Hematopoietic multipotent progenitor cell treated with erythropoietin and hydrocortisone succinate and interleukin-3 and kit ligand, for 17 days (in vitro differentiated cells): Measurements from ENCODE around the gene FKBP5.
"Not testable (repeated sequence)": the region's sequence is repeated elsewhere in the genome, so short reads cannot be mapped to it uniquely, and the experiment has no call there.

Experiments
- DNase-seq: peaks from one replicate; pipeline ENCODE4 v3.0.0-alpha.2; 2015; ENCODE audit warnings: low spot score

FKBP5 gene

DNA sequence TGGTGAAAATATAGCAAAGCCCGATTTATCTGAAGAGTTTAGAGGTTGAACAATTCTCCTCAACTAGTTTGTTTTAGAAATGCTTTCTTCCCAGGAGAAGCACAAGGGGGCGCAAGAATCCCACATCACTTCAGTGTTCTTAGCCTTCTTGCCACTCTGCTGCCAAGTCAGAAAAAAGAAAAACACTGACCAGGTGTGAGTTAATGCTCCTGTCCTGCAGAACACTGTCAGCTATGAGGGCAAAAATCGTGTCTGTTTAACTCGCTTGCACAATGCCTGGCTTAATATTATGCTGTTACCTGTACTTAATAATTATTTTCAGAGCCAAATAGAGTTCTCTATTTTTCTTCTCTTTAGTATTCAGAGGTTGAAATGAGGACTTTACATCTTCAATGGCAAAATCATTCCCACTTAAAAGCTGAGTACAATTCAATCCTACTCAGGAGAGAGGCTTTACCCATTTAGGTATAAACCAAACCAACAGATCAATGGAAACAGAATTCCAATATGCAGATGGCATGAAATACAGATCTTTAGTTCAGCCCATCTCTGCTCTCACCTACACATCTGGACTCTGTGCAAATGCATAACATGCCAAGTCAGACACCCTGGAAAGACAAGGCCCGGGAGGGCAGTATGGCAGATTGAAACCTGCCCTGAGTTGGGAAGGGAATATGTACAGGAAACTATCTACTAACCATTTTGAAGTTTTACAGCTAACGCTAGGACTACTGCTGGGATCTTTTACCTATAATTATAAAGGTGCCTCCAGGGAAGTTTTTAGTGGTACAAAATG is 104.6 kb downstream of the FKBP5 start:
- peak; percentile 76 for DNase-seq

DNA sequence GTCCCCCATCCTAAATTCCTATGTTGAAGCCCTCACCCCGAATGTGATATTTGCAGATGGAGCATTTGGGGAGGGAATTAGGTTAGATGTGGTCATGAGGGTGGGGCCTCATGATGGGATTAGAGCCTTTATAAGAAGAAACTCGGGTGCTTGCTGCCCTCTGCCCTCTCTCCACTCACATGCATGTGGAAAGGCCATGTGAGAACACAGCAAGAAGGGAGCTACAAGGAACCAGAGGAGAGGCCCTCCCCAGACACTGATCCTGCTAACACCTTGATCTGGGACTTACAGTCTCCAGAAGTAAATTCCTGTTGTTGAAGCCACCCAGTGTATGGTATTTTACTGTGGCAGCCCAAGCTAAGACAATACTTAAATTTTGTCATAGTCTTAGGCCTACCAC is 106.4 kb downstream of the FKBP5 start:
- DNase-seq, result no peak

DNA sequence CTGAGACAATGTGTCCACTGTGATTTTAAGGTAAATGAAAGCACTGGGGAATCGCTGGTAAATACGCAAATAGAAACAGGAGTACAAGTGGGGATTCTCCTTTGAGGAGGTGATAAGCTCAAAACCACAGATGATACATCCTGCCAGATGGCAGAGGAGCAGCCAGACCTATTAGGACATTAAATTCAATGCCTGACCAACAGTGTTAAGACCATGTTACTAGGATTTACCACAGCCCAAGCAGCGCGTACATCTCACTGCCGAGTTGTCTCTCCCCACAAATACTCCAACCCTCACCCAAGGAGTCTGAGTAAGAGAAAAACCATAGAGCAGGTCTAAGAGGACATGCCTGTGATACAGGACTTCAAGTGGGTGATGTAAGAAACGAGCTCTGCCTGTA is 107.1 kb downstream of the FKBP5 start:
- no peak for DNase-seq

DNA sequence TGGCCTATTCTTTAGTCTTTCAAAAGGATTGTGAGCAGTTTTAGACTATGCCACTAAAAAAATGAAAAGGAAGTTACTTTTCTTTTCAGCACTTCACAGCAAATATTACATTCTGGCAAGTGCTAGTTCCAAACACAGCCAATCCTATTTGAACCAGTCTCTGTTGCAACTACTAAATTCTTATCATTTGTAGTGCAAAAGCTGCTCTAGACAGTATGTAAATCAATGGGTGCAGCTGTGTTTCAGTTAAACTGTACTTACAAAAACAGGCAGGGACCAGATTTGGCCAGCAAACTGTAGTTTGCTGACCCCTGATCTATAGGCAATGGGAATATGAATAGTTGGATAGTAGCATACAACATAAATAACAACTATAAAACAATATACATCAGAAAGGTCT is 107.9 kb downstream of the FKBP5 start:
- no peak for DNase-seq

DNA sequence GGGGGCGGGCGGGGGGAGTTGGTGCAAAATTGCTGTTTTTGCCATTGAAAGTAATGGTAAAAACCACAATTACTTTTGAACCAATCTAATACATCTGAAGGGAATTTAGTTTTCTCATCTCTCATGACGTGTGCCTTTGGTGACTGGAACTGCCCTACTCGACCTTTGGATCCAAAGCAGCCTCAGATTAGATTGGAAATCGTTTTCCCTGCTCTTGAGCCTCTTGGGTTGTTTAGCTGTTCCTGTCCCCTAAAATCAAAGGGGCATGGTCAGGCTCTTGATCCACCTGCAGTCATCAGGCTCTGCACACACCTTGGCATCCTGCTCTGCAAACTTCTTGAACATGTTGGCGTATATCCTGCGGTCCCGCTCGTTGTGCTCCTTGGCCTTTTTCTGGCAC is 112.0 kb downstream of the FKBP5 start:
- DNase-seq, result no peak

DNA sequence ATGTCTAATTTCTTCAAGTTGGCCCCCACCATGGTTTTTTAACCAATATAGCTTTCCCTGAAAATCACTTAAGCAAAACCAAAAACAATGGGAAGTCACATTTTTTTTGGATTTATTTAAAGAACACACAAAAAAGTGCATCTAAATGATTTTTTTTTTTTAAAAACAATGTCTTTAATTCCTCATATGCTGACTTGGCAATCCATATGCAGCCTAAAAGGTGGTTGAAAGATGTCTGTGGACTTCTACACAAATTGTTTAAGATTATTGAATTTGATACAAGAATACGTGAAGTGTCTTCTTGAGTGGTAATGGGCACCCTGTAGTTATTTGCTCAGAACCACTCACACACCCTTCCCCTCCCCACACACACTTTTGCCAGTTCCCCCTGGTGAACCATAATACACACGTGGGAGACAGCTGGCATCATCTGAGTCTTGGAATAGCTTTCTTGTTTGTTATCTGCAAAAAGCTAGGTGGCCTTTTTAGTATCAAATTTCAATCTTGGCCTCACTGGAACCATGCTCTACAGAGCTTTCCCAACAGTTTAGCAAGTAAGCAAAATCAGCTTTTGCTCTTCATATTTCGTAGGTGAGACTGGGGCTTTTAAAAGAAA is 115.1 kb downstream of the FKBP5 start:
- DNase-seq, result no peak

DNA sequence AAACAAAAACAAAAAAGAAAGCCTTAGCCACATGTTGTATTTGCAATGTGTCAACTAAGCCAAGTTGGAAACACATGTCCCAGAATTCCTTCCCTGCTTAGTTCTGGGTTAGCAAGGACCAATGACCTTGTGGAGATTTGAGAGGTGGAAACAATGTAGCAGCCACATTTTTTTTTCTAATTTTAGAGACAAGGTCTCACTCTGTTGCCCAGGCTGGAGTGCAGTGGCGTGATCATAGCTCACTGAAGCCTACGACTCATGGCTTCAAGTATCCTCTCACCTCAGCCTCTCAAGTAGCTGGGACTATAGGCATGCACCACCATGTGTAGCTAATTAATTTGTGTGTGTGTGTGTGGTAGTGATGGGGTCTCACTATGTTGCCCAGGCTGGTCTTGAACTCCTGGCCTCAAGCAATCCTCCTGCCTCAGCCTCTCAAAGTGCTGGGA is 117.8 kb downstream of the FKBP5 start:
- not testable (repeated sequence) for DNase-seq

DNA sequence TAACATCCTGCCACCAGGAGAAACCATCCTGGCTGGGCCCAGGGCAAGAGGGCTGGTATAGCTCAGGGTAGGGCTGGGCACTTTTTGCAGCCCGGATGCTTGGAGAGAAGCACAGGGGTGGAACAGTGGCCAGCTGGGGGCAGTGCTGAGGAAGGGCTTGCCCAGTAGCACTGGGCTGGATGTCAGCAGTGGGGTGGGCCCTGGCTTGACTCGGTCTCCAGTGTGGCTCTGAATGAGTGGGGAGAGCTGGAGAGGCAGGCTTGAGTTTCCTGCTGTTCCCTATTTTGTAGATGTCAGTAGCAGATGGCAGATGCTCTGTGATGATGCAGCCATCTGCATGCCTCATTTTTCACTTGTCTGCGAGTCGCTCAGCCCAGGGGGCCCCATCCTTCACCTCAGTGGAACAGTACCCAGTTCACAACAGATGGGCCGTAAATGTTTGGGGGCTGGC is 119.7 kb downstream of the FKBP5 start:
- DNase-seq, result no peak

DNA sequence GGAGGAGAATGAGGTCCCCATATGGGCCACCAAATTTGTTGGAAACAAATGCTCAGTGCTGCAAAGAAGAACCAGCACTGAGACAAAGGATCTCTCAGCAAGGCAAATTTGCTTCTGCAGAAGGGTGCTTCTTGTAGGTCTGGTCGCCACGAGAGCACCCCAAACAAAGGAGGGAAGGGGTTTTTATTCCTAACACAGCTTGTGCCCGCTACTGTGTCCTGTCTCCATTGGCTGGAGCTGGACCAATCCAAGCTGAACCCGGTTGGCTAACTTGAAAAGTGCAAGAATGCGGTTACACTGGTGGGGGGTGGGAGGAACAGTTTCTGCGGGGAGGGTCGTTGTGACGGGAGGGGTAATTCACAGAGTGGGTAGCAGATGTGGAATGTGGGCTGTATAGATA is 121.9 kb downstream of the FKBP5 start:
- no peak for DNase-seq

DNA sequence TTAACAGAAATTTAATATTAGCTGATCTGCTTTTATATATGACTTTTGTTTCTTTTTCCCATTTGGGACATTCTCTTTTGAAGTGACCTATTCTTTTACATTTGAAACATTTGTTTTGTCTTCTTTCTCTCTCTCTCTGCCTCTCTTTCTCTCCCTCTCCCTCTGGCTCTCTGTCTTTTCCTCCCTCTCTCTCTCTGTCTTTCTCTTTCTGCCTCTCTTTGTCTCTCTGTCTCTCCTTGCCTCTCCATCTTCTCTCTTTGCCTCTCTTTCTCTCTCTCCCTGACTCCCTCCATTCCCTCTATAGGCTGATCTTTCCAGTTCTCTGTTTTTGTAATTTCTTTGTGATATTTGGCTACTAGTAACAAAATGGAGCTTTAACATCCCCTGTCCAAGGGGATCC is 124.0 kb downstream of the FKBP5 start:
- DNase-seq, result no peak

DNA sequence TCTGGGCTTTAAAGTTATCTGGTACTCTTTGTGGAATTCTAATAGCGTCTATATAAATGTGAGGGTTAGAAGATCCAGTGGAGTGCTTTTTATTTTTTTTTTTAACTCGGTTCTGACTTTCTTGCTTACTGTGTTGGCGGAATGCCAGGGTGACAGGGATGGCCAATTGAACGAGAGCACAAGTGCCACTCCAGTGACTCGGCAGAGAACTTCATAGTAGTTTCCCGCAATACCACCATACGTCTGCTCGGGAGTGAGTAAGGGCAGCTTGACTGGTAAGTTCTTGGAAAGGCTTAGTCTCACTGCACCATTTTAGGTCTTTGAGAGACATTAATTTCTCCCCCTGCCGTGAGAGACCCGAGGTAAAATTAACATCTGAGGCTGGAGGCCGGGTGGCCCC is 126.7 kb downstream of the FKBP5 start:
- no peak for DNase-seq

DNA sequence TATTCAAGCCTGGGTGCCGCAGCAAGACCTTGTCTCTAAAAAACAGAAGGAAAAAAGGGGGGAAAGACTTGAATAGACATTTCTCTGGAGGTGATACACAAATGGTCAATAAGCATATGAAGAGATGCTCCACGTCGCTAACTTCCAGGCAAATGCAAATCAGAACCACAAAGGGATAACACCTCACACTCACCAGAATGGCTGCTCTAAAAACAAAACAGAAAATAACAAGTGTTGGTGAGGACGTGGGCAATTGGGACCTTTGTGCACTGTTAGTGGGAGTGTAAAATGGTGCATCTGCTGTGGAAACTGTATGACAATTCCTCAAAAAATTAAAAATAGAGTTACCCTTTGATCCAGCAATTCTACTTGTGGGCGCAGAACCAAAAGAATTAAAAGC is 127.6 kb downstream of the FKBP5 start:
- no peak for DNase-seq

DNA sequence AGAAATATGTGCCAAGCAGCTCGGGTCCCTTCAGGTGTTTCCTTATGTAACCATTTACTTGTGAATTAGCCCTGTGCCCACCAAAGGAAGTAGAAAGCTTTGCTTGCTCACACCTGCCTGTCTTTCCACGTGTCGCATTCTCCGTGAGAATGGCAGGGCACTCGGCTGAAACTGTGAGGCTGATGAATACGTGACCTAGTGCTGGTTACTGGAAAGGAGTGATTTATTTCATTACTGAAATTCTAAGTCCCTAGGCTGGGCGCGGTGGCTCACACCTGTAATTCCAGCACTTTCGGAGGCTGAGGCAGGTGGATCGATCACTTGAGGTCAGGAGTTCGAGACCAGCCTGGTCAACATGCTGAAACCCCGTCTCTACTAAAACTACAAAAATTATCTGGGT is 130.1 kb downstream of the FKBP5 start:
- no peak for DNase-seq

DNA sequence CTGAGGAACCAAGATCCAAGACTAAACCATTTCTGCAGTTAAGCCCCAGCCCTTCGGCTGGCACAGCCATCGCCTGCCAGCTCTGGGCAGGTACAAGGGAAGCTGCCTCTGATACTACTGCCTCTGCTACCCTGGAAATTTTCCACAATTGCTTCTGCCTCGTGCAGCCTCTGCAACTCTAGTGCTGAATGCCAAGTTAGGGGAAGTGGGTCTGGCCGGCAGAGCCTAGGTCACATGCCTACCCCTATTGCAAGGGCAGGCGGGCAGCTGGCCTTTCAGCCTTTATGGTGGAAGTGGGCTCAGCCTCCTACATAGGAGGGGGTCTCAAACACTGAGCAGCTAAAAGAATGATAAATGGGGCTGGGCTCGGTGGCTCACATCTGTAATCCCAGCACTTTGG is 131.5 kb downstream of the FKBP5 start:
- no peak for DNase-seq

DNA sequence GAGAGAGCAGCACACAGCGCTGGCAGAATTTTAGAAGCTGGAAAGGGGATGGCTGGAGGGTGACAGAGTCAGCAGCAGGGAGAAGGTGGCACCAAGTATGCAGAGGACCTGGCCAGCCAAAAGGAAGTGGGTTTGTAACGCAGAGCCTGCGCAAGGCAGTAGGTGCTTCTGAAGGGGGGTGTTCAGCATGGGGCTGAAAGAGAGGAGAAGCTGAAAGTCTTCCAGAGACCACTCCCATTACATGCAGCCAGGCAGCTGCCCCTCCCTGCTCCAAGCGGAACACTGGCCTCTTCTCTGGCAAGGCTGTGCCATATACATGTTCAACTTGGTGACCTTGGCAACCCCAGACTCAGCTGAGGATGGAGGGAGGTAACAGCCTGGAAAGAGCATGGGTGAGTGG is 133.9 kb downstream of the FKBP5 start:
- DNase-seq, result no peak

DNA sequence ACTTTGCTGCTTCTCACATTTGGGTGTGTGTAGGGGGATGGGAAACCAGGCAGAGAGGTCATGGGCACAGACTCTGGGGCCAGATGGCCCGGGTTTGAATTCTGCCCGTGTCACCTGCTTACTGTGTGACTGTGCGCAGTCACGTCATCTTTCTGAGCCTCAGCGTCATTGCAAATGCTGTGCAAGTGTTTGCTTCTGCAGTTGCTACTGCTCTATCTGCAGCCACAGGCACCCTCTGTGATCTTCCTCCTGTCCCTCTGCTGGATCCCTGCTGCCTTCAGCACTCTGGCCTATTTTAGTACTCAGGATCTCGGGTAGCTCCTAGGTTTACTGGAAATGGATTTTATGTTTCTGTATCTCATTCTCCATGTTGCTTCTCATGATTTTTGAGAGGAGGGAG is 135.4 kb downstream of the FKBP5 start:
- DNase-seq, result no peak

DNA sequence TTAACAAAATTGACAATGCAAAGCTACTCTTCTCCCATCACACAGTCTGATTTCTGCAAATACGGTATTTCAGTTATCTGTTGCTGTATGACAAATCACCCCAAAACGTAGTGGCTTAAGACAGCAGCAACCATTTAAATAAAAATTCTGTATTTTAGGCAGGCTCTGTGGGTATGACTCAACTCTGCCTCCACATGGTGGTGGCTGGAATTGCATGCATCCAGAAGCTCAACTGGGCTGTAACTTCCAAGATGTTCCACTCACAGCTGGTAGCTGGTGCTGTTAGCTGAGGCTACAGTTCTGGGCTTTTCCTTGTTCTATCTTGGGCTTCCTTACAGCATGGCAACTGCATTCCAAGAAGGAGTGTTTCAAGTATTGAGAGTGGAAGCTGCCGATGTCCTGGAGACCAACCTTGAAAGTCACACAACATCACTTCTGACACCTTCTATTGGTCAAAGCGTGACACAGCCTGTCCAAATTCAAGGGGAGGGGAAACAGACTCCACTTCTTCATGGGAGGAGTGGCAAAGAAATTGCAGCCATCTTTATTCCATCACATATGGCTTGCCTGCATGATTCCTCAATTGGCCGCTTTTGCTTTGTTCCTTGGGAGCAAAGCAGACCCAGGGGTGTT is 136.3 kb downstream of the FKBP5 start:
- peak; percentile 55 for DNase-seq

DNA sequence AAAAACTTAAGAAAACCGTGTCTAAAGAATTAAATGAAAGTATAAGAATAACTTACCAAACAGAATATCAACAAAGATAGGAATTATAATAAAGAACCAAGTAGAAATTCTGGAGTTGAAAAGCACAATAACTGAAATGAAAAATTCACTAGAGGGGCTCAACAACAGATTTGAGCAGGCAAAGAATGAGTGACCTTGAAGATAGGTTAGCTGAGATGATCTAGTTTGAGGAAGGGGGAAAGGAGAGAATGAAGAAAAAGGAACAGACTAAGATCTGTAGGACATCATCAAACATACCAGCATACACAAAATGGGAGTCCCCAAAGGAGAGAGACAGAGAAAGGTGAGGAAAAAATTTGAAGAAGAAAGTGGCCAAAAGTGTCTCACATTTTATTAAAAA is 138.3 kb downstream of the FKBP5 start:
- DNase-seq, result no peak

DNA sequence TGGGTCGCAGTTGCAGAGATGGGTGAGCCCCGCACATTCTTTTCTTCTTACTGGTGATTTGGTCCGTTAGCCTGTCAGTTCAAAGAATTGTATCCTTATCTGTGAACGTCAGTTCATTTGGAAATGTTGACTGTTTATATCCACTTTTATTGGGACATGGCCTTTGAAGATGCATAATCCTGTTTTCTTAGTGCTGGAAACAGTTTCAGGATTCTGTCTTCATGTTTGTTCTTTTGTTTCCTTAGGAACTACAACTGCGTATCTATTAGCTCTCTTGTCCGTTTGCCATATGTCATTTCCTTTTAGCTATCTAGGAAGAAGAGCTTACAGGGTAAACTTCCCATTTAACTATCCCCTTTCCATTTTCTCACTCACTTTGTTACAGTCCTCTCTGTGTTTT is 141.0 kb downstream of the FKBP5 start:
- DNase-seq, result no peak

DNA sequence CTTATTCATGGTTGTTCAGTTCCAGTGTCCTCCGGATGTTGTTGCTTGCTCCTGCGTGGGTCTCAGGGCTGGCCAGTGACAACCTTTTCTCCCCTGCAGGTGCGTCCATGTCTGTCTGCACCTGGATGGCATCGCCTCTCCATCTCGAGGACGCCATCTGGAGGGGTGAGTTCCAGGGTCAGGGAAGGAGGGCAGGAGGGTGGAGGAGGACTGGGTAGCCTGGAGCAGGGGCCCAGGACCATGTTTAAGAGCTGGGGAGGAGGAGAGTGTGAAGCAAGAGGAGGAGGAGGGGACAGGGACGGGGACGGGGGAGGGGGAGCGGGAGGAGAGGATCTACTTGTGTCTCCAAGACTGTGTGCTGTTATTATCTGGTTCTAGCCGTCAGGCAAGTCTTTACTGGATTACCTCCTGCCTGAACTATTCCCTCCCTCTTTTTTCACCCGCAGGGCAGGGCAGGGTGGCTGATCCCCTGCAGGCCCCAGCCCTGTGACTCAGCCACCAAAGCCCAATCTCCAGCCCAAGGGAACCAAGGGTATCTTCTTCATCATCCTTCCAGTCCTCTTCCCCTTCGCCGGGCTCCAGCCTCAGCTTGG is 143.8 kb downstream of the FKBP5 start:
- DNase-seq, result no peak

DNA sequence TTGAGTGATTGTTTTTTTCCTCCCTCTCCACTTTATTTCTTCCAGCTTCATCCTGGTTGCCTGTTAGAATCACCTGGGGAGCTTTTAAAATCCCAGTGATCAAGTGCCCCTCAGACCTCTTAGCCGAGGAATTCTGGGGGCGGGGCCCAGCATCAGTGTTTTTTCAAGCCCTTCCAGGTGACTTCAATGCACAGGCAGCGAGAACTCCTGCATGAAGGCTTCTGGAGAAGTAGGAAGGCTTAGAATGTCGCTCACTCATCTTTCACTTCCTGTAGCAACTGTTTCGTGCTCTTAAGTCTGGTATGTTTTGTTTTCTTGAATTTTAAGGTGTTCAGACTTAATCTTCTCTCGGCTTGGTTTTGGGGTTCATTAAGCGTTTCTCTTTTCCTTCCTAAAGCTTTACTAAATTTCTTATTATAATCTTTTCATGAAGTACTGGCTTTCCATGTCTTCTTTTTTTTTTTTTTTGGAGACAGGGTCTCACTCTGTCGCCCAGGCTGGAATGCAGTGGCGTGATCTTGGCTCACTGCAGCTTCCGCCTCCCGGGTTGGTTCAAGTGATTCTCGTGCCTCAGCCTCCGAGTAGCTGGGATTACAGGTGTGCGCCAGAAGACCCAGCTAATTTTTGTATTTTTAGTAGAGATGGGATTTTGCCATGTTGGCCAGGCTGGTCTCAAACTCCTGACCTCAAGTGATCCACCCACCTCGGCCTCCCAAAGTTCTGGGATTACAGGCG is 145.1 kb downstream of the FKBP5 start:
- DNase-seq, result no peak

DNA sequence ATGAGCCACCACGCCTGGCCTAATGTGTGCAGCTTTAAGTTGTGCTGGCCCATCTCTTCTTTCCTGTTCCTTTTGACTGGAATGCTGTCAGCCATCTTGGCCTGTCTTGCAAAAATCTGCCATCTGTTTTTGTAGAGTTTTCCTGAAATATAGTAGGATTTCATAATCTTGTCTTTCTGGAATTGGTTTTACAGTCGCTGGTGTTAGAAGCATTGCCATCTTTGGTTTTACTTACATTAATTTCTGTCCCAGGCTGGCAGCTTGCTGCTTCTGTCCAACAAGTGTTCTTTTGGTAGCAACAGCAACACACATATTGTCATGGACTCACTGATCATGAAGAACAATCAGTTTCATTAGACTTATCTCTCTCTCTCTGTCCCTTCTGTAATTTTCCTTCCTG is 146.9 kb downstream of the FKBP5 start:
- no peak for DNase-seq
